ENCODE measurements around the gene SEC24A.
"Not testable (repeated sequence)": the region's sequence is repeated elsewhere in the genome, so short reads cannot be mapped to it uniquely, and the experiment has no call there.

SEC24A gene

GRCh38 chr5:134692722-134693121 lies 44.1 kb downstream of the SEC24A start:
- Histone ChIP-seq H3K4me3 (ENCODE audit: low read depth, low read length) (no peak overlapping the region), H3K9me3 (ENCODE audit: severe bottlenecking) (no peaks in the 10 kb centered on the region), H3K36me3 (peaks cover 66% of the 10 kb centered on the region), H3K27ac (no peak overlapping the region), H3K27me3 (ENCODE audit: insufficient read depth, low read depth, severe bottlenecking) (no peaks in the 10 kb centered on the region)
- DNase-seq = no peak
- TF ChIP-seq, protein P1, sequence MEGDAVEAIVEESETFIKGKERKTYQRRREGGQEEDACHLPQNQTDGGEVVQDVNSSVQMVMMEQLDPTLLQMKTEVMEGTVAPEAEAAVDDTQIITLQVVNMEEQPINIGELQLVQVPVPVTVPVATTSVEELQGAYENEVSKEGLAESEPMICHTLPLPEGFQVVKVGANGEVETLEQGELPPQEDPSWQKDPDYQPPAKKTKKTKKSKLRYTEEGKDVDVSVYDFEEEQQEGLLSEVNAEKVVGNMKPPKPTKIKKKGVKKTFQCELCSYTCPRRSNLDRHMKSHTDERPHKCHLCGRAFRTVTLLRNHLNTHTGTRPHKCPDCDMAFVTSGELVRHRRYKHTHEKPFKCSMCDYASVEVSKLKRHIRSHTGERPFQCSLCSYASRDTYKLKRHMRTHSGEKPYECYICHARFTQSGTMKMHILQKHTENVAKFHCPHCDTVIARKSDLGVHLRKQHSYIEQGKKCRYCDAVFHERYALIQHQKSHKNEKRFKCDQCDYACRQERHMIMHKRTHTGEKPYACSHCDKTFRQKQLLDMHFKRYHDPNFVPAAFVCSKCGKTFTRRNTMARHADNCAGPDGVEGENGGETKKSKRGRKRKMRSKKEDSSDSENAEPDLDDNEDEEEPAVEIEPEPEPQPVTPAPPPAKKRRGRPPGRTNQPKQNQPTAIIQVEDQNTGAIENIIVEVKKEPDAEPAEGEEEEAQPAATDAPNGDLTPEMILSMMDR (IDR thresholded peaks at IDR 0.05; ENCODE audit: low read depth, low read length) = no peak

- no peaks in the 10 kb centered on the region for H3K9me3 ChIP-seq (ENCODE audit: severe bottlenecking)
- no peak overlapping the region for H3K27ac ChIP-seq
- H3K27me3 ChIP-seq (ENCODE audit: insufficient read depth, low read depth, severe bottlenecking) = no peaks in the 10 kb centered on the region
- DNase-seq = no peak
- peaks cover 78% of the 10 kb centered on the region for H3K36me3 ChIP-seq
- TF ChIP-seq, protein P1 (IDR thresholded peaks at IDR 0.05; ENCODE audit: low read depth, low read length) = no peak
- H3K4me3 ChIP-seq (ENCODE audit: low read depth, low read length) = no peak overlapping the region
Measured at GRCh38 chr5:134708301-134708700, 59.7 kb downstream of the SEC24A start.

- H3K36me3 ChIP-seq = peaks cover 70% of the 10 kb centered on the region
- TF ChIP-seq, protein P1 (IDR thresholded peaks at IDR 0.05; ENCODE audit: low read depth, low read length) = no peak
Measured at GRCh38 chr5:134714120-134714519, 65.5 kb downstream of the SEC24A start.

DNA sequence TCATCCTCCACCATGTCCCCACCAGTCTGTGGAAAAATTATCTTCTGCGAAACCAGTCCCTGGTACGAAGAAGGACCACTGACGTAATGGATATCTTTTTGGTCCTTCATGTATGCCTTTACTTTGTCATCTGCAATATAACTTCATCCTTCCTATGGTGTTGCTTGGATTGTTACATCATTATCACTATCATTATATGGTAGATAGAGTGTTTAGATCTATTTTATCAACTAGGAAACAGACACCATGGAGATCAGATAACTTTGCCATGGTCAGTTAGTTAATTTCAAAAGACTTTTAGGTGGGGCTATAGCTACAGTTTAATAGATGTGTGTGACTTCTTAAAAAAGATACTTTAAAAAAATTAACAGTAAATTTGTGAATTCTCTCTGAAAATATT lies 66.0 kb downstream of the SEC24A start:
- H3K9me3 ChIP-seq (ENCODE audit: severe bottlenecking) = no peaks in the 10 kb centered on the region
- no peak for DNase-seq
- H3K4me3 ChIP-seq (ENCODE audit: low read depth, low read length) = no peak overlapping the region
- TF ChIP-seq, protein P1 (IDR thresholded peaks at IDR 0.05; ENCODE audit: low read depth, low read length) = no peak
- H3K27ac ChIP-seq = no peak overlapping the region
- H3K27me3 ChIP-seq (ENCODE audit: insufficient read depth, low read depth, severe bottlenecking) = no peaks in the 10 kb centered on the region
- peaks cover 68% of the 10 kb centered on the region for H3K36me3 ChIP-seq

More at GRCh38 chr5:134714120-134714519, 65.5 kb downstream of the SEC24A start:
- no peaks in the 10 kb centered on the region for H3K27me3 ChIP-seq (ENCODE audit: insufficient read depth, low read depth, severe bottlenecking)
- H3K27ac ChIP-seq = no peak overlapping the region
- DNase-seq = no peak
- H3K9me3 ChIP-seq (ENCODE audit: severe bottlenecking) = no peaks in the 10 kb centered on the region
- H3K4me3 ChIP-seq (ENCODE audit: low read depth, low read length) = no peak overlapping the region

DNA sequence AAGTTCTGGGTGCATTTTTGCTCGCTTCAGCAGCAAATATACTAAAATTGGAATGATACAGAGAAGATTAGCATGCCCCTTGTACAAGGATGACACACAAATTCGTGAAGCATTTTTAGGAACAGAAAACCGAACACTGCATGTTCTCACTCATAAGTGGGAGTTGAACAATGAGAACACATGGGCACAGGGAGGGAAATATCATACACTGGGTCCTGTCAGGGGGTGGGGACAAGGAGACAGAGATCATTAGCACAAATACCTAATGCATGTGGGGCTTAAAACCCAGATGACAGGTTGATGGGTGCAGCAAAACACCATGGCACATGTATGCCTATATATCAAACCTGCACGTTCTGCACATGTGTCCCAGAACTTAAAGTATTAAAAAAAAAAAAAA lies 66.9 kb downstream of the SEC24A start:
- H3K27me3 ChIP-seq (ENCODE audit: insufficient read depth, low read depth, severe bottlenecking); H3K9me3 ChIP-seq (ENCODE audit: severe bottlenecking); H3K4me3 ChIP-seq (ENCODE audit: low read depth, low read length); H3K27ac ChIP-seq; DNase-seq: not testable (repeated sequence)
- peaks cover 67% of the 10 kb centered on the region for H3K36me3 ChIP-seq

DNA sequence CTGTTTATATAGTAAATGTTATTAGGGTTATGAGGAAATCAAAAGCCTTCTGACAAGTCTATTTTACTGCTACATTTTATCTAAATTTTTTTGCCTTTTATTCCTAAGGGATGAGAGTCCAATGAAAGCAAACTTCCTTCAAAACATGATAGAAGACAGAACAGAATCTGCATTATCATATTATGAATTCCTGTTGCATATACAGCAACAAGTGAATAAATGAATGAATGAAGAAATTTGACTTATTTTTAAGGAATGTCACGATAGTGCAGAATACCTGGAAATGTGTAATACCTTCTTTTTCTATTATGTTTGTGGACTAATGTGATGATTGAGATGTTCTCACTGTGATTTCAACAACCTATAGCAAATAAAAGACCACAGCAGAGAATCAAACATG lies 76.3 kb downstream of the SEC24A start:
- Histone ChIP-seq H3K27ac (no peak overlapping the region), H3K36me3 (peaks cover 41% of the 10 kb centered on the region), H3K27me3 (ENCODE audit: insufficient read depth, low read depth, severe bottlenecking) (no peaks in the 10 kb centered on the region), H3K9me3 (ENCODE audit: severe bottlenecking) (no peaks in the 10 kb centered on the region), H3K4me3 (ENCODE audit: low read depth, low read length) (no peak overlapping the region)
- TF ChIP-seq, protein P1 (IDR thresholded peaks at IDR 0.05; ENCODE audit: low read depth, low read length) = no peak
- no peak for DNase-seq

Measured in WERI-Rb-1 (cell line).